Neutrophil (primary cell): Measurements from ENCODE around the gene TEPSIN.

Experiments used
- H3K27ac ChIP-seq: fragments of 200-600 bp; sonication (generic); 2 replicates; pipeline ENCODE4 v1.5.1; 2016; ENCODE audit warnings: mild to moderate bottlenecking, moderate library complexity
- H3K27me3 ChIP-seq: fragments of 200-600 bp; sonication (generic); 2 replicates; pipeline ENCODE4 v1.6.0; 2016; ENCODE audit warnings: mild to moderate bottlenecking
- H3K36me3 ChIP-seq: fragments of 200-600 bp; sonication (generic); 2 replicates; pipeline ENCODE4 v1.5.1; 2017
- H3K4me1 ChIP-seq, 2 experiments: fragments of 200-600 bp in 1 of 2; sonication (generic) in 1 of 2; 1 replicate in 1 of 2; 2 replicates in 1 of 2; pipeline versions ENCODE4 v1.5.1 to v1.6.1; 2013 to 2016; ENCODE audit warnings: low read depth in 1 of 2, low read length in 1 of 2, mild to moderate bottlenecking in 1 of 2, moderate library complexity in 1 of 2; ENCODE audit not compliant: control insufficient read depth in 1 of 2, insufficient read depth in 1 of 2
- H3K4me3 ChIP-seq, 2 experiments: fragments of 200-600 bp in 1 of 2; sonication (generic) in 1 of 2; 1 replicate in 1 of 2; 2 replicates in 1 of 2; pipeline ENCODE4 v1.5.1; 2013 to 2016; ENCODE audit warnings: low read depth in 1 of 2, low read length in 1 of 2, mild to moderate bottlenecking in 1 of 2, moderate library complexity in 1 of 2
- H3K9me3 ChIP-seq: fragments of 200-600 bp; sonication (generic); 2 replicates; pipeline ENCODE4 v1.5.1; 2016
- CTCF ChIP-seq: fragments of 200-600 bp; sonication (generic); IDR thresholded peaks from 2 replicates; pipeline ENCODE4 v1.5.1; 2016; ENCODE audit warnings: antibody characterized with exemption

The TEPSIN gene

GRCh38 chr17:81195941-81196495 is 42.8 kb downstream of the TEPSIN start:
- Histone ChIP-seq H3K36me3 (peaks cover 26% of the 10 kb centered on the region), H3K27ac (no peak overlapping the region), H3K27me3 (no peaks in the 10 kb centered on the region), H3K9me3 (no peaks in the 10 kb centered on the region), H3K4me3 (no peak overlapping the region), H3K4me1 (peaks cover 0 to 3% of the 10 kb centered on the region in 2 experiments)
- TF ChIP-seq CTCF, result no peak

- no peak for TF ChIP-seq CTCF
- H3K36me3 ChIP-seq, result peaks cover 30% of the 10 kb centered on the region
These were observed 43.6 kb downstream of the TEPSIN start for GRCh38 chr17:81194941-81195901.

GRCh38 chr17:81194225-81194760 is 44.6 kb downstream of the TEPSIN start:
- Histone ChIP-seq H3K27ac (no peak overlapping the region), H3K4me3 (no peak overlapping the region), H3K4me1 (no peaks in the 10 kb centered on the region), H3K9me3 (no peaks in the 10 kb centered on the region), H3K36me3 (peaks cover 28% of the 10 kb centered on the region), H3K27me3 (no peaks in the 10 kb centered on the region)
- no peak for TF ChIP-seq CTCF

More at GRCh38 chr17:81194941-81195901, 43.6 kb downstream of the TEPSIN start:
- Histone ChIP-seq H3K9me3 (no peaks in the 10 kb centered on the region), H3K4me1 (no peaks in the 10 kb centered on the region), H3K4me3 (no peak overlapping the region), H3K27me3 (no peaks in the 10 kb centered on the region), H3K27ac (no peak overlapping the region)

DNA sequence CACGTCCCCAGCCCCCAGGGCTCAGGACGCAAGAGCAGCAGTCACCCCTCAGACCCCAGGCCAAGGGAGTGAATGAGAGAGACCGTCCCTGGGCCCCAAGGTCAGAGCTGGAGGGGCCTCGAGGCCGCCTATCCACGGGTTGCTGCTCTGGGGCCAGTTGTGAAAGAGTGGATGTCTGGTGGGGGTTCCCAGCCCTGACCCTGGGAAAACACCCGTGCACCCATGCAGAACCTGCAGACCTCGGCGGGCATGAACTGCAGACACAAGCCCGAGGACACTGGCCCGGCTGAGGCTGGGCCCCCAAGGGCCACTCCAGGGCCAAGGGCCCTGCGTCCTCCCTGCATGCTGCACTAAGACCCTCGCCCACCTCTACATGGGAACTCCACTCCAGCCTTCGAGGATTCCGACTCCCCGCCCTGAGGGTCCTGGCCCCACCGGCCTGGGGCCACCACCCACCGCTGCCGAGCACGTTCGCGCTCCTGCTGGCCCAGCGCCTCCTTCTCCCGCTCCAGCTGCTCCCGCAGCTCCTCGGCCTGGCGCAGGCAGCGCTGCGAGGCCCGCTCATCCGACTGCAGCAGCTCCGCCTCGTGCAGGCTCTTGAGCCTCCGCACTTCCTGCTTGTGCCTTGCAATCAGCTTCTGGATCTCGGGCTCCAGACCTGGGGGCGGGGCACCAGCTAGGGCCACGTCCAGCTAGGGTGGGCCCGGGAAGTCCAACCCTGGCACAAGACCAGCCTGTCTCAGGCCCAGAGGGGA is 45.2 kb downstream of the TEPSIN start:
- no peaks in the 10 kb centered on the region for H3K4me1 ChIP-seq
- H3K9me3 ChIP-seq, result no peaks in the 10 kb centered on the region
- no peaks in the 10 kb centered on the region for H3K27me3 ChIP-seq
- no peak overlapping the region for H3K27ac ChIP-seq
- no peak overlapping the region for H3K4me3 ChIP-seq
- H3K36me3 ChIP-seq, result peaks cover 22% of the 10 kb centered on the region
- no peak for TF ChIP-seq CTCF

- no peak for TF ChIP-seq CTCF
- no peaks in the 10 kb centered on the region for H3K9me3 ChIP-seq
- no peak overlapping the region for H3K27ac ChIP-seq
- peaks cover 16% of the 10 kb centered on the region for H3K36me3 ChIP-seq
- no peaks in the 10 kb centered on the region for H3K4me1 ChIP-seq
- H3K27me3 ChIP-seq, result no peaks in the 10 kb centered on the region
- no peak overlapping the region for H3K4me3 ChIP-seq
These were observed 45.8 kb downstream of the TEPSIN start for GRCh38 chr17:81193051-81193410.
